HCT116 (cell line): Measurements from ENCODE around the gene CHTF8.
"Not testable (repeated sequence)": the region's sequence is repeated elsewhere in the genome, so short reads cannot be mapped to it uniquely, and the experiment has no call there.

Source experiments
- ELF1 ChIP-seq: IDR thresholded peaks from 2 replicates; pipeline ENCODE4 v1.6.1; 2012; ENCODE audit warnings: low read depth, borderline replicate concordance
- POLR2A ChIP-seq: IDR thresholded peaks from 2 replicates; pipeline ENCODE4 v1.7.0; 2011; ENCODE audit warnings: borderline replicate concordance; ENCODE audit not compliant: insufficient read depth, insufficient read length; ENCODE audit errors: extremely low read depth
- SP1 ChIP-seq: IDR thresholded peaks from 2 replicates; pipeline ENCODE4 v1.6.1; 2012; ENCODE audit warnings: low read depth
- TF ChIP-seq, protein P1 (sequence below): IDR thresholded peaks from 2 replicates; pipeline ENCODE4 v1.6.1; 2012; ENCODE audit warnings: low read depth

DNA sequence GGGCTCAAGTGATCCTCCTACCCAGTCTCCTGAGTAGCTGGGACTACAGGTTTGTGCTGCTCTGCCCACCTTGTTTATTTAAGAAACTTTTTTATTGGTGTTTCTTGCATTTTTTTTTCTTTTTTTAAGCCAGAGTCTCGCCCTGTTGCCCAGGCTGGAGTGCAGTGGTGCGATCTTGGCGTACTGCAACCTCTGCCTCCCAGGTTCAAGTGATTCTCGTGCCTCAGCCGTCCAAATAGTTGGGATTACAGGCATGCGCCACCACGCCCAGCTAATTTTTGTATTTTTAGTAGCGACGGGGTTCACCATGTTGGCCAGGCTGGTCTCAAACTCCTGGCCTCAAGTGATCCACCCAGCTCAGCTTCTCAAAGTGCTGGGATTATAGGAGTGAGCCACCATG lies 17.2 kb upstream of the CHTF8 start:
- TF ChIP-seq POLR2A, ELF1, SP1: not testable (repeated sequence)
- TF ChIP-seq, protein P1, sequence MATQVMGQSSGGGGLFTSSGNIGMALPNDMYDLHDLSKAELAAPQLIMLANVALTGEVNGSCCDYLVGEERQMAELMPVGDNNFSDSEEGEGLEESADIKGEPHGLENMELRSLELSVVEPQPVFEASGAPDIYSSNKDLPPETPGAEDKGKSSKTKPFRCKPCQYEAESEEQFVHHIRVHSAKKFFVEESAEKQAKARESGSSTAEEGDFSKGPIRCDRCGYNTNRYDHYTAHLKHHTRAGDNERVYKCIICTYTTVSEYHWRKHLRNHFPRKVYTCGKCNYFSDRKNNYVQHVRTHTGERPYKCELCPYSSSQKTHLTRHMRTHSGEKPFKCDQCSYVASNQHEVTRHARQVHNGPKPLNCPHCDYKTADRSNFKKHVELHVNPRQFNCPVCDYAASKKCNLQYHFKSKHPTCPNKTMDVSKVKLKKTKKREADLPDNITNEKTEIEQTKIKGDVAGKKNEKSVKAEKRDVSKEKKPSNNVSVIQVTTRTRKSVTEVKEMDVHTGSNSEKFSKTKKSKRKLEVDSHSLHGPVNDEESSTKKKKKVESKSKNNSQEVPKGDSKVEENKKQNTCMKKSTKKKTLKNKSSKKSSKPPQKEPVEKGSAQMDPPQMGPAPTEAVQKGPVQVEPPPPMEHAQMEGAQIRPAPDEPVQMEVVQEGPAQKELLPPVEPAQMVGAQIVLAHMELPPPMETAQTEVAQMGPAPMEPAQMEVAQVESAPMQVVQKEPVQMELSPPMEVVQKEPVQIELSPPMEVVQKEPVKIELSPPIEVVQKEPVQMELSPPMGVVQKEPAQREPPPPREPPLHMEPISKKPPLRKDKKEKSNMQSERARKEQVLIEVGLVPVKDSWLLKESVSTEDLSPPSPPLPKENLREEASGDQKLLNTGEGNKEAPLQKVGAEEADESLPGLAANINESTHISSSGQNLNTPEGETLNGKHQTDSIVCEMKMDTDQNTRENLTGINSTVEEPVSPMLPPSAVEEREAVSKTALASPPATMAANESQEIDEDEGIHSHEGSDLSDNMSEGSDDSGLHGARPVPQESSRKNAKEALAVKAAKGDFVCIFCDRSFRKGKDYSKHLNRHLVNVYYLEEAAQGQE: not testable (repeated sequence)
